HG02763 (cell line): Measurements from ENCODE around the gene FMN1.
A peak's percentile ranks its signal among the peaks of the same experiment; 100 is the strongest.

Source experiments
- ATAC-seq: cut with Tn5 transposase; IDR thresholded peaks from one replicate; pipeline ENCODE4 v1.9.1; 2021; ENCODE audit warnings: mild to moderate bottlenecking, moderate library complexity; ENCODE audit not compliant: unreplicated experiment

The FMN1 gene

GRCh38 chr15:32838338-32838737 lies 356.2 kb downstream of the FMN1 start:
- no peak for ATAC-seq

- no peak for ATAC-seq
Observed at GRCh38 chr15:32837935-32838334, 356.6 kb downstream of the FMN1 start.

- ATAC-seq, result peak; percentile 78
Observed at GRCh38 chr15:32834156-32834555, 360.4 kb downstream of the FMN1 start.

- ATAC-seq, result no peak
Observed at GRCh38 chr15:32833379-32833821, 361.1 kb downstream of the FMN1 start.

GRCh38 chr15:32831485-32831884 lies 363.0 kb downstream of the FMN1 start:
- no peak for ATAC-seq

GRCh38 chr15:32830241-32830640 lies 364.3 kb downstream of the FMN1 start:
- ATAC-seq, result no peak

- no peak for ATAC-seq
Observed at GRCh38 chr15:32829436-32829835, 365.1 kb downstream of the FMN1 start.

GRCh38 chr15:32828507-32829186 lies 365.9 kb downstream of the FMN1 start:
- no peak for ATAC-seq

- ATAC-seq, result no peak
Observed at GRCh38 chr15:32826685-32827084, 367.8 kb downstream of the FMN1 start.

- ATAC-seq, result no peak
Observed at GRCh38 chr15:32825219-32825618, 369.3 kb downstream of the FMN1 start.

- no peak for ATAC-seq
Observed at GRCh38 chr15:32824777-32825176, 369.7 kb downstream of the FMN1 start.

GRCh38 chr15:32823750-32824149 lies 370.8 kb downstream of the FMN1 start:
- ATAC-seq, result no peak

GRCh38 chr15:32822739-32823138 lies 371.8 kb downstream of the FMN1 start:
- ATAC-seq, result no peak

GRCh38 chr15:32819448-32819847 lies 375.1 kb downstream of the FMN1 start:
- ATAC-seq, result no peak

- ATAC-seq, result no peak
Observed at GRCh38 chr15:32818758-32819447, 375.6 kb downstream of the FMN1 start.

- no peak for ATAC-seq
Observed at GRCh38 chr15:32817577-32817976, 376.9 kb downstream of the FMN1 start.

GRCh38 chr15:32807331-32807730 lies 387.2 kb downstream of the FMN1 start:
- ATAC-seq, result no peak

GRCh38 chr15:32803631-32804030 lies 390.9 kb downstream of the FMN1 start:
- ATAC-seq, result no peak

GRCh38 chr15:32802286-32802936 lies 392.1 kb downstream of the FMN1 start:
- no peak for ATAC-seq

GRCh38 chr15:32799936-32800535 lies 394.5 kb downstream of the FMN1 start:
- ATAC-seq, result no peak

GRCh38 chr15:32796856-32797255 lies 397.7 kb downstream of the FMN1 start:
- ATAC-seq, result no peak

- no peak for ATAC-seq
Observed at GRCh38 chr15:32794973-32795372, 399.5 kb downstream of the FMN1 start.
